ENCODE data around the gene NAA16.

GRCh38 chr13:41304551-41304950, 6.5 kb upstream of the NAA16 start:
- TF ChIP-seq EZH2 (IDR thresholded peaks at IDR 0.05; ENCODE audit: borderline replicate concordance, control insufficient read depth, low read depth, low read length) (no peak), BRCA1 (IDR thresholded peaks at IDR 0.05; ENCODE audit: low read depth, low read length) (no peak), CREB1 (IDR thresholded peaks at IDR 0.05; ENCODE audit: low read depth) (no peak), ZZZ3 (IDR thresholded peaks at IDR 0.05; ENCODE audit: control insufficient read depth, insufficient read length, low read depth) (no peak), CTCF (IDR thresholded peaks at IDR 0.05 in 2 of 3, conservative IDR thresholded peaks at IDR 0.05 in 1 of 3; ENCODE audit: control insufficient read depth in 2 of 3, extremely low read depth in 1 of 3, insufficient read depth in 1 of 3, low read depth in 3 of 3, low read length in 3 of 3) (no peak), POLR2AphosphoS5 (IDR thresholded peaks at IDR 0.05; ENCODE audit: low read length) (no peak), NFYA (IDR thresholded peaks at IDR 0.05; ENCODE audit: borderline replicate concordance, low read depth, low read length) (no peak), SIN3A (IDR thresholded peaks at IDR 0.05; ENCODE audit: low read depth, low read length) (no peak), POLR2AphosphoS2 (IDR thresholded peaks at IDR 0.05; ENCODE audit: low read depth, low read length) (no peak)

Measured in GM12878 (cell line).